Skeletal muscle satellite cell (primary cell): Measurements from ENCODE around the gene SPOUT1.
"Not testable (repeated sequence)": the region's sequence is repeated elsewhere in the genome, so short reads cannot be mapped to it uniquely, and the experiment has no call there.

Experiments used
- H3K27me3 ChIP-seq: 2 replicates; pipeline ENCODE4 v1.7.0; 2013; ENCODE audit warnings: low read length; ENCODE audit not compliant: control insufficient read depth, insufficient read depth
- H3K36me3 ChIP-seq: 2 replicates; pipeline ENCODE4 v1.7.0; 2013; ENCODE audit warnings: mild to moderate bottlenecking, control low read depth, low read length; ENCODE audit not compliant: insufficient read depth
- H3K4me1 ChIP-seq: 2 replicates; pipeline ENCODE4 v1.7.0; 2013; ENCODE audit warnings: low read length; ENCODE audit not compliant: control insufficient read depth, insufficient read depth
- H3K4me2 ChIP-seq: 2 replicates; pipeline ENCODE4 v1.7.0; 2013; ENCODE audit warnings: mild to moderate bottlenecking, low read length
- H3K4me3 ChIP-seq: 2 replicates; pipeline ENCODE4 v1.7.0; 2013; ENCODE audit warnings: low read length
- H3K9ac ChIP-seq: 2 replicates; pipeline ENCODE4 v1.7.0; 2013; ENCODE audit warnings: mild to moderate bottlenecking, low read depth, low read length, moderate library complexity
- H3K9me3 ChIP-seq: replicated peaks from 2 replicates; pipeline ENCODE4 v1.7.0; 2013; ENCODE audit warnings: mild to moderate bottlenecking, control low read depth, low read length

Gene SPOUT1

GRCh38 chr9:128851779-128852600 lies 22.4 kb upstream of the SPOUT1 start:
- not testable (repeated sequence) for H3K36me3 ChIP-seq, H3K4me2 ChIP-seq, H3K4me1 ChIP-seq, H3K4me3 ChIP-seq, H3K27me3 ChIP-seq, H3K9ac ChIP-seq, H3K9me3 ChIP-seq

DNA sequence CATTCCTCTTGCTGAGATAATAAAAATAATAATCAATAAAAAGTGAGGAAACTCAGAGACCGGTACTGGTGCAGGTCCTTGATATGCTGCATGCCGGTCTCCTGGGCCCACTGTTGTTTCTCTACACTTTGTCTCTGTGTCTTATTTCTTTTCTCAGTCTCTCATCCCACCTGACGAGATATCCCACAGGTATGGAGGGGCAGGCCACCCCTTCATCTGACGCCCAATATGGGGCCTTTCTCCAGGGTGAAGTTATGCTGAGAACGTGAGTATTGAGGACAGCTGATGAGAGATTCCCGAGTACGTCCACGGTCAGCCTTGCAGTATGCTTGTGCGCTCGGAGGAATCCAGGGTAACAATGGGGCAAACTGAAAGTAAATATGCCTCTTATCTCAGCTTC lies 21.4 kb upstream of the SPOUT1 start:
- not testable (repeated sequence) for H3K9ac ChIP-seq, H3K4me1 ChIP-seq, H3K27me3 ChIP-seq, H3K36me3 ChIP-seq, H3K4me2 ChIP-seq, H3K4me3 ChIP-seq, H3K9me3 ChIP-seq

DNA sequence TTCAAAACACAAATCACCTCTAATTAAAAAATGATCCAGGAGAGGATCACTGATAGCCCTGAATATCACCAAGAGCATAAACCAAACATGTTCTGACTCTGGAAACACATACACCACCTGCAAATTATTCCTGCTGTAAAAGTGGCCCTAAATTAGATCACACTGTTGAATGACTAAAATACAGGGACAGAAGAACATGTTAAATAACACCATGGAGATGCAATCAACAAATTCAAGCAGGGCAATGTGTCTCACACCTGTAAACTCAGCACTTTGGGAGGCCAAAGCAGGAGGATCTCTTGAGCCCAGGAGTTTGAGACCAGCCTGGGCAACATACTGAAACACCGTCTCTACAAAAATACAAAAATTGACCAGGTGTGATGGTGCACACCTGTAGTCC lies 18.2 kb upstream of the SPOUT1 start:
- Histone ChIP-seq H3K4me1 (peaks cover 7% of the 10 kb centered on the region), H3K9me3 (peaks cover 2% of the 10 kb centered on the region), H3K36me3 (no peaks in the 10 kb centered on the region), H3K4me3 (no peak overlapping the region), H3K27me3 (no peaks in the 10 kb centered on the region), H3K4me2 (no peak overlapping the region), H3K9ac (no peak overlapping the region)

DNA sequence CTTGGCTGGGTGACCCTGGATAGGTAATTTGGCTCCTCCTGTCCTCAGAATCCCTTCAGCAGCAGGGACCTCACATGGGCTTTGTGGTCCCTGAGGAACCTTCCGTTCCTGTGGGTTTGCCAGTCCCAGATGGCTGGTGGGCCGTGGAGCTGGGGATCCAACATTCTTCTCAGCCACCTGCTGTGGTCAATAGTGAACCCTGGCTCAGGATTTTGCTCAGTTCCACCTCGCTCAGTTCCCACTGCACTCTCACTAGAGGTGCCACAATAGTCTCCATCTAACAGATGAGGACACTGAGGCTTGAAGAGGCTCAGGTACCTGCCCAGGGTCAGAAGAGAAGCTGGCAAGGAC lies 17.1 kb upstream of the SPOUT1 start:
- no peaks in the 10 kb centered on the region for H3K27me3 ChIP-seq
- peaks cover 2% of the 10 kb centered on the region for H3K9me3 ChIP-seq
- no peak overlapping the region for H3K4me3 ChIP-seq
- H3K4me1 ChIP-seq: peaks cover 7% of the 10 kb centered on the region
- H3K4me2 ChIP-seq: no peak overlapping the region
- peaks cover 6% of the 10 kb centered on the region for H3K36me3 ChIP-seq
- no peak overlapping the region for H3K9ac ChIP-seq

DNA sequence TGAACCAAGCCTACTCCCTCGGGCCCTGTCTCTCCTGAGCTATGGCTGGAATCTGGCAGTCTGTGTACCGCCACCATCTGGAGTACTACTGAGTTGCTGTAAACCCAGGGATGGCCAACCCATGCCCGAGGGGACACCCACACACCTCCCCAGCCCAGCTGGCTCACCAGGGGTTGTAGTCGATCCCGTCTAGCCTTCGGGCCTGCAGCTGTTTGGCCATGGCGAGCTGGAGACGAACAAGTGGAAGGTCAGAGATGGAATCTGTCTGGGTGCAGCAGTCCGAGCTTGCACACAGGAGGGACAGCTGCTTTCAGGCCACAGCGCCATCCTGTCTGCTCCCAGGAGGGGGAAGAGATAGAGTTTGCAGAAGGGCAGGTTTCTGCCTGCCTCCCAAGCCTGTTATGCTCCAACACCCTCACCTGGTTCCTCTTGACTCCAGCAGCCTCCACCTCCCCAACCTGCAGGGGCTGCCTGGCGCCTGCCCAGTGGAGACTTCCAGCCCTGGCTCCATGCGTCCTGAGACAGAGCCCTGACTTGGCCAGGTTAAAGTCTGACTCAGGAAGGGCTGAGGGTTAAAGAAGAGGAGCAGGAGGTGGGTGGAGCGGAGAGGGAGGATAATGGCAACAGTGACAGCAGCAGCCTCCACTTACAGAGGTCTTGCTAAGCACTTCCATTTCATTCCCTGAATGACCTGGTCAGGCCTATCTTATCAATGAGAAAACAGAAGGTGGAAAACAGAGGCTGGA lies 15.8 kb upstream of the SPOUT1 start:
- Histone ChIP-seq H3K4me1 (peaks cover 7% of the 10 kb centered on the region), H3K9ac (no peak overlapping the region), H3K9me3 (peaks cover 2% of the 10 kb centered on the region), H3K27me3 (no peaks in the 10 kb centered on the region), H3K4me3 (no peak overlapping the region), H3K4me2 (no peak overlapping the region), H3K36me3 (peaks cover 6% of the 10 kb centered on the region)

DNA sequence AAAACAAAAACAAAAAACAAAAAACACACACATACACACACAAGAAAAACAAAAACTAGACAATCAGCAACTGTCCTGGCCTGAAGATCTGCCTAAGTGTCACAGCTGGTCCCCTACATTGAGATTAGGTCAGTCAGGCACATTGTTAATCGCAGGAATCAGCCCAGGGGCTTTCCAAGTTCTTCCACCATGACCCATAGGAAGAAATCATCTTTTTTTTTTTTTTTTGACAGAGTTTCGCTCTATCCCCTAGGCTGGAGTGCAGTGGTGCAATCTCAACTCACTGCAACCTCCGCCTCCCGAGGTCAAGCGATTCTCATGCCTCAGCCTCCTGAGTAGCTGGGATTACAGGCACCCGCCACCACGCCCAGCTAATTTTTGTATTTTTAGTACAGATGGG lies 13.6 kb upstream of the SPOUT1 start:
- H3K9ac ChIP-seq, H3K27me3 ChIP-seq, H3K4me3 ChIP-seq, H3K36me3 ChIP-seq, H3K9me3 ChIP-seq, H3K4me1 ChIP-seq, H3K4me2 ChIP-seq: not testable (repeated sequence)

DNA sequence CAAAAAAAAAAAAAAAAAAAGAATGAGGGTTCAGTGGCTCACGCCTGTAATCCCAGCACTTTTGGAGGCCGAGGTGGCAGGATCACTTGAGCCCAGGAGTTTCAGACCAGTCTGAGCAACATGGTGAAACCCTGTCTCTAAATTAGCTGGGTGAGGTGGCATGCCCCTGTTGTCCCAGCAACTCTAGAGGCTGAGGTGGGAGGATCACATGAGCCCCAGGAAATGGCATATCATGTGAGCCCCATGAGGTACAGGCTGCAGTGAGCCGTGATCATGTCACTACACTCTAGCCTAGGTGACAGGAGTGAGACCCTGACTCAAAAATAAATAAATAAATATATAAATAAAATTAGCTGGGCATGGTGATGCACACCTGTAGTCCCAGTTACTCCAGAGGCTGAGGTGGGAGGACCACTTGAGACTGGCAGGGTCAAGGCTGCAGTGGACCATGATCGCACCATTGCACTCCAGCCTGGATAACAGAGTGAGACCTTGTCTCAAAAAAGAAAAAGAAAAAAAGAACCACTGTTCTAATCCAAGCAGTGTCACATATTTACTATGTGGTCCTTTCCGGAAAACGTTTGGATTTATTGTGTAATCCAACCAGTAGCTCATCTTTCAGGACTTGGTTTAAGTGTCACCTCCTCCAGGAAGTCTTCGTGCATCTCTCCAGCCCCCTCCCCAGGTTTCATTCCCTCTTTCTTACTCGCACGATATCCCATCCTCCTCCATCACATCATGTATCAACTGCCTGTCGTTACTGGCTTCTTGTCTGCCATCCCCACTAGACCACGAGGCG lies 12.3 kb upstream of the SPOUT1 start:
- no peak overlapping the region for H3K4me2 ChIP-seq
- no peak overlapping the region for H3K9ac ChIP-seq
- peaks cover 6% of the 10 kb centered on the region for H3K36me3 ChIP-seq
- no peaks in the 10 kb centered on the region for H3K9me3 ChIP-seq
- peaks cover 7% of the 10 kb centered on the region for H3K4me1 ChIP-seq
- H3K4me3 ChIP-seq: no peak overlapping the region
- H3K27me3 ChIP-seq: no peaks in the 10 kb centered on the region

DNA sequence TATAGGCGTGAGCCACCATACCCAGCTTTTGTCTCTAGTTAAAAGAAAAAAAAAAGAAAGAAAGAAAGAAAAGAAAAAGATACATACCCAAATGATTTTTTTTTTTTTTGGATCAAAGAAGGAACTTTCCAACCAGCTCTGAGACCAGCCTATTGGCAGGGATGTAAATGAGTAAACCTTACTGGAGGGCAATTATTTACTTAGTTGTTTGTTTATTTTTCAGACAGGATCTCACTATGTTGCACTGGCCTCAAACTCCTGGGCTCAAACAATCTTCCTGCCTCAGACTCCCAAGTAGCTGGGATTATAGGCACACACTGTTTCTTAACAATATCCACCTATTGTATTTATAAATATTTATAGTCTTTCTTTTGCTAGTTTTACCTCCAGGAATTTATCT lies 10.9 kb upstream of the SPOUT1 start:
- Histone ChIP-seq H3K27me3 (no peaks in the 10 kb centered on the region), H3K4me3 (no peak overlapping the region), H3K9ac (no peak overlapping the region), H3K9me3 (no peaks in the 10 kb centered on the region), H3K36me3 (peaks cover 6% of the 10 kb centered on the region), H3K4me1 (peaks cover 4% of the 10 kb centered on the region), H3K4me2 (no peak overlapping the region)

GRCh38 chr9:128838338-128838737 lies 8.7 kb upstream of the SPOUT1 start:
- Histone ChIP-seq H3K36me3 (peaks cover 7% of the 10 kb centered on the region), H3K9ac (no peak overlapping the region), H3K27me3 (no peaks in the 10 kb centered on the region), H3K4me3 (no peak overlapping the region), H3K4me1 (no peaks in the 10 kb centered on the region), H3K4me2 (no peak overlapping the region), H3K9me3 (no peaks in the 10 kb centered on the region)

DNA sequence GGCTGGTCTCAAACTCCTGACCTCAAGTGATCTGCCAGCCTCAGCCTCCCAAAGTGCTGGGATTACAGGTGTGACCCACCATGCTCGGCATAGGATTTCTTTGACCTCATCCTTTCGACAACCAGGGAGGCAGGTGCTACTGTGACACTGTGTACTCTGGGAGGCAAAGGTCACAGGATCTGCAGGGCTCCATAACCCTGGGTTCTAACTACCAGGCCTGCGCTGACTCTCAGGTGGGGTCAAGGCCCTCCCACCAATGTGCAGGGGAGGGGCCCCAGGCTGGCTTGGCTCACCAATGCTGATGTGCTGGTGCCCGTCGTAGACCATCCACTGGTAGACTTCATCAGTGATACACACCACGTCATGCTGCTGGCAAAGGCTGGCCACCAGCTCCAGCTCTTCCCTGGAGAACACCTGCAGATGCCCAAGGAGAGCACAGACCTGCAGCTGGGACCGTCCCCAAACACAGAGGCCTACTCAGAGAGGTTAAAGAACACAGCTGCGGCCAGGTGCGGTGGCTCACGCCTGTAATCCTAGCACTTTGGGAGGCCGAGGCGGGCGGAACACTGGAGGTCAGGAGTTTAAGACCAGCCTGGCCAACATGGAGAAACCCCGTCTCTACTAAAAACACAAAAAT lies 7.0 kb upstream of the SPOUT1 start:
- no peak overlapping the region for H3K9ac ChIP-seq
- H3K4me3 ChIP-seq: no peak overlapping the region
- no peaks in the 10 kb centered on the region for H3K9me3 ChIP-seq
- no peak overlapping the region for H3K4me2 ChIP-seq
- H3K27me3 ChIP-seq: no peaks in the 10 kb centered on the region
- H3K36me3 ChIP-seq: peaks cover 8% of the 10 kb centered on the region
- no peaks in the 10 kb centered on the region for H3K4me1 ChIP-seq
